Measurements from ENCODE around the gene LHPP.
A peak's percentile ranks its signal among the peaks of the same experiment; 100 is the strongest.

LHPP gene

DNA sequence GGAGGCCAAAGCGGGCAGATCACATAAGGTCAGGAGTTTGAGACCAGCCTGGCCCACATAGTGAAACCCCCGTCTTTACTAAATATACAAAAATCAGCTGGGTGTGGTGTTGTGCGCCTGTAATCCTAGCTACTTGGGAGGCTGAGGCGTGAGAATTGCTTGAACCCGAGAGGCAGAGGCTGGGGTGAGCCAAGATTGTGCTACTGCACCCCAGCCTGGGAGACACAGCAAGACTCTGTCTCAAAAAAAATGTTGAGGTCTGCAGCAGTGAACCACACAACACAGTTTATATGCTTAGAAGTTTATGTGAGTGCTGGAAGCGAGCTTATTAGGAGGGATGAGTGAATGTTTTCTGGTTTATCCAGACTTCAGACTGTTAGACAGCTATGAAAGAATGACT is 10.4 kb downstream of the LHPP start:
- no peak overlapping the region for H3K4me3 ChIP-seq (ENCODE audit: low read length)
- TF ChIP-seq, protein P1, sequence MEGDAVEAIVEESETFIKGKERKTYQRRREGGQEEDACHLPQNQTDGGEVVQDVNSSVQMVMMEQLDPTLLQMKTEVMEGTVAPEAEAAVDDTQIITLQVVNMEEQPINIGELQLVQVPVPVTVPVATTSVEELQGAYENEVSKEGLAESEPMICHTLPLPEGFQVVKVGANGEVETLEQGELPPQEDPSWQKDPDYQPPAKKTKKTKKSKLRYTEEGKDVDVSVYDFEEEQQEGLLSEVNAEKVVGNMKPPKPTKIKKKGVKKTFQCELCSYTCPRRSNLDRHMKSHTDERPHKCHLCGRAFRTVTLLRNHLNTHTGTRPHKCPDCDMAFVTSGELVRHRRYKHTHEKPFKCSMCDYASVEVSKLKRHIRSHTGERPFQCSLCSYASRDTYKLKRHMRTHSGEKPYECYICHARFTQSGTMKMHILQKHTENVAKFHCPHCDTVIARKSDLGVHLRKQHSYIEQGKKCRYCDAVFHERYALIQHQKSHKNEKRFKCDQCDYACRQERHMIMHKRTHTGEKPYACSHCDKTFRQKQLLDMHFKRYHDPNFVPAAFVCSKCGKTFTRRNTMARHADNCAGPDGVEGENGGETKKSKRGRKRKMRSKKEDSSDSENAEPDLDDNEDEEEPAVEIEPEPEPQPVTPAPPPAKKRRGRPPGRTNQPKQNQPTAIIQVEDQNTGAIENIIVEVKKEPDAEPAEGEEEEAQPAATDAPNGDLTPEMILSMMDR (IDR thresholded peaks at IDR 0.05; ENCODE audit: insufficient read depth, low read depth, low read length, missing control alignments), result no peak
- no peak for DNase-seq (ENCODE audit: low read depth)

DNA sequence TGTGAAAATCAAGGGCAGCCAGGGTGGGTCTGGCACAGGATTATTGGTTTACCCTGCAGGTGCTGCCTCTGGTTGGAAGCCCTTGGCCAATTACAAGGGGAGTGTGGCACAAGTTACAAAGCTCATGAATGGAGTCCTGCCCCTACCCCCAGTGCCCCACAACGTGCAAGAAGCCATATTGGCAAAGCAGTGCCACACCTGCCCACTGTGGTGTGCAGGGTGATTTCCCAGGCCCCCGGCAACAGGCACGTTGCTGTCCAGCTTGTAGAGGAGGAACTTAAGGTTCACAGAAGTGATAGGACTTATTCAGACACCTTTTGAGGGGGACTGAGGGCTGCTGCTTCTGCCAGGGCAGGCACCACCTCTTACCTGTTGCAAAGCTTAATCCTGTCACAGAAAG is 11.4 kb downstream of the LHPP start:
- TF ChIP-seq, protein P1 (IDR thresholded peaks at IDR 0.05; ENCODE audit: insufficient read depth, low read depth, low read length, missing control alignments), result no peak
- DNase-seq (ENCODE audit: low read depth), result no peak
- no peak overlapping the region for H3K4me3 ChIP-seq (ENCODE audit: low read length)

DNA sequence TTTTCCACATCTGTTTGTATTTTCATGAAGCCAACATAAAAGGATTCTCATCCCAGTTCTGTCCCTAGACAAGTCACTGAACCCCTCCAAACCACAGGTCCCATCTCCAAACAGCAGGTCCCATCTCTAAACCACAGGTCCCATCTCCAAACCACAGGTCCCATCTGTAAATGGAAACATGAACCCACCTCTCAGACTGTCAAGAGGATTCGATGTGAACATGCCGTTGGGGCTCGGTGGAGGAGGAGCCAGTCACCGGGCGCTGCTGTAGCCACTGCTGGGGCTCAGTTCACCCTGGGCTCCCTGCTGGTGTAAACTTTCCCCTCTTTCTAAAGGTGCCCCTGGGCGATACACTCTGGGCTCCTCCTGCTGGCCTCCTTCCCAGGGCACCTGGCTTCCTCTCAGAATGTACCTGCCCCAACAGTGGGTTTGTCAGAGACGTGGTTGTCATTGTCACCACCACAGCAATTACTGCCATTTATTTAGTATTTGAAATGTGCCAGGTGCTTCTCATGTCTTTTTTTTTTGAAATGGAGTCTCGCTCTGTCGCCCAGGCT is 13.0 kb downstream of the LHPP start:
- no peak for DNase-seq (ENCODE audit: low read depth)
- TF ChIP-seq, protein P1 (IDR thresholded peaks at IDR 0.05; ENCODE audit: insufficient read depth, low read depth, low read length, missing control alignments), result no peak
- H3K4me3 ChIP-seq (ENCODE audit: low read length), result no peak overlapping the region

DNA sequence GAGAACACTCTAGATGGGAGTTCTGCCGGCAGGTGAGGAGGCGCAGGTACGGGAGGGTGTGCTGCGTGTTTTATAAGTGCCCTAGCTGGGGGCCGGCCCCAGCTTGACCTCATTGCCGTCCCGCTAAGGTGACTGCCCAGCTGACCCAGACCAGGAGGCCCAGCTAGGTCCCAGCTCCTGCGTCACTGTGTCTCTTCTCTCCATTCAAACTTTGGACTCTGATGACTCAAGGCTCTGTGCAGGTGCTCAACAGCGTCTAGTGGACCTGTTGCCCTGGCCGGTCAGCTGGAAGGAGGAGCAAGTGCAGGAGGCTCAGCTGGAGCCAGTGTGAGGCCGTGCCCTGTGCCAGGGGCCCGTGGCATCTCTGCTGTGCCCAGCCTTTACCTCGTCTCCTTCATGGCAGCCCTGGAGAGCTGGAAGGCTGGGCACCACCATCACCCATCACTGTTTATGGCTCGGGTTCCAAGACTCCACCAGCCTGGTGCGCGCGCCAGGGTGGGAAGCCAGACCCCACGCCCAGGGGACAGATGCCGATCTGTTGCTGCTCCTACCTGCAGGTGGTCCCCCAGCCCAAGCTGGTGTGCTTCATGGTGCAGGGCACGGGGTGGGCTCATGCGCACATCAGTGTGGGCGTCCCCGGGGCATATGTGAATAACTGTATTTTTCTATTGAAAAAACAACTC is 14.6 kb downstream of the LHPP start:
- TF ChIP-seq, protein P1 (IDR thresholded peaks at IDR 0.05; ENCODE audit: insufficient read depth, low read depth, low read length, missing control alignments), result no peak
- no peak overlapping the region for H3K4me3 ChIP-seq (ENCODE audit: low read length)
- no peak for DNase-seq (ENCODE audit: low read depth)

DNA sequence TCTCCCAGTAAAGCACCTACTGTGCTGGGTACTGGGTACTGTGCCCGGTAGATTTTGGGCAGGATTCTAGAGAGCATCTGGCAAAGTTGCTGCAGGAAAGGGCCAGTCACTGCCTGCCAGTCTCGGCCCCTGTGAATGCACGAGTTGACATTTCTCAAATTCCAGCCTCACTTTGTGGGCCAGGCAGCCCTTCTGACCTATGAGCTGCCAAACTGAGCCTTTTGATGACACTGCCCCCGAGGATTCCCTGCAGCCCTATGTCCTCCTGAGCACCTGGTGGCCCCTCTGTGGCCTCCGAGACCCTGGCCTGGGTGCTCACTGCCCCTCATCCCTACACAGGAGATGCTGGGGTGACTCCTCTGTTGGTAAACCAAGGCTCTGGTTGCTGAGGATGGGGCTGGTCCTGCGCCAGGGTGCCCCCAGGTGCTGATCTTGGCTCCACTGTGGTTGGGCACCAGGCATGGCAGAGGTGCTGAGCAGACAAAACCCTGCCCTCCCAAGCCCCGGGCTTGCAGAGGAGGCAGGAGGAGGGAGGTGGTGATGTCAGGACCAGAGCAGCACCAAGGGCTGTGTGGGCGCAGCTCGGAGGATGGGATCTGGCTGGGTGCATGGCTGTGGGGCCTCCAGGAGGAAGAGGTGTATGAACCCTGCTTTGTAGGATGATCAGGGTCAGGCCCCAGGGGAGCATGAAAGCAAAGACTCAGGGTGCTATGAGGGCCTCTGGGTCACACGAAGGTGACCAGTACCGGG is 16.2 kb downstream of the LHPP start:
- no peak overlapping the region for H3K4me3 ChIP-seq (ENCODE audit: low read length)
- peak; percentile 11 for DNase-seq (ENCODE audit: low read depth)
- TF ChIP-seq, protein P1 (IDR thresholded peaks at IDR 0.05; ENCODE audit: insufficient read depth, low read depth, low read length, missing control alignments), result no peak

DNA sequence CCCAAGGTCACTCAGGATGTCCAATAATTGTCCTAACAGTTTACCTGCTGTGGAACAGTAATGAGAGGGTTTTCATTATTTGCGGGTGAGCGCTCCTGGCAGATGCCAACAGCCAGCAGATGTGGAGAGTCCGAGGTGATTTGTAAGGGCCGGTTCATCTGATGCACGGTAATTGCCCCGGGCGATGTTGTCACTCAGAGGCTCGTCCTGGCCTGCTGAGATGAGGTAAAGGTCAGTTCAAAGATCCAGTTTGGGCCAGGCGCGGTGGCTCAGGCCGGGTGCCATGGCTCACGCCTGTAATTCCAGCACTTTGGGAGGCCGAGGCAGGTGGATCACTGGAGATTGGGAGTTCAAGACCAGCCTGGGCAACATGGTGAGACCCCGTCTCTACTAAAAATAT is 16.9 kb downstream of the LHPP start:
- peak; percentile 29 for DNase-seq (ENCODE audit: low read depth)
- H3K4me3 ChIP-seq (ENCODE audit: low read length), result no peak overlapping the region
- TF ChIP-seq, protein P1 (IDR thresholded peaks at IDR 0.05; ENCODE audit: insufficient read depth, low read depth, low read length, missing control alignments), result no peak
